Naive B cell (primary cell): ENCODE measurements around the gene LIPG. TPM values are rescaled to one million over a fixed set of nuclear protein-coding genes. Genes with fewer than 3 reads are reported as not detected.

Experiments
- ATAC-seq, 2 donors: fragments of 150-1000 bp; cut with Tn5 transposase; 2 replicates each; pipeline ENCODE4 v1.10.0; 2021; ENCODE audit warnings: low read depth in 2 of 2, mild to moderate bottlenecking in 2 of 2, moderate library complexity in 2 of 2
- DNase-seq: peaks from one replicate; pipeline ENCODE4 v3.0.0; 2022
- H3K27ac Mint-ChIP-seq, 6 donors: one replicate each; pipeline ENCODE4 v1.8.0; 2020 to 2022; ENCODE audit warnings: mild to moderate bottlenecking in 6 of 6, mixed read lengths in 6 of 6, moderate library complexity in 5 of 6, inconsistent platforms in 2 of 6
- H3K27me3 Mint-ChIP-seq, 3 donors: one replicate each; pipeline ENCODE4 v1.8.0; 2021 to 2022; ENCODE audit warnings: mixed read lengths in 3 of 3, mild to moderate bottlenecking in 1 of 3
- H3K36me3 Mint-ChIP-seq, 2 donors: one replicate each; pipeline ENCODE4 v1.8.0; 2020 to 2022; ENCODE audit warnings: mixed read lengths in 2 of 2, inconsistent platforms in 1 of 2, mild to moderate bottlenecking in 1 of 2
- H3K4me1 Mint-ChIP-seq, 3 donors: one replicate each; pipeline ENCODE4 v1.8.0; 2020 to 2022; ENCODE audit warnings: mixed read lengths in 3 of 3, inconsistent platforms in 1 of 3, mild to moderate bottlenecking in 1 of 3, moderate library complexity in 1 of 3
- H3K4me3 Mint-ChIP-seq, 8 donors: one replicate each; pipeline ENCODE4 v1.8.0; 2020 to 2022; ENCODE audit warnings: mild to moderate bottlenecking in 8 of 8, mixed read lengths in 8 of 8, moderate library complexity in 8 of 8, inconsistent platforms in 2 of 8
- H3K9me3 Mint-ChIP-seq, 7 donors: one replicate each; pipeline ENCODE4 v1.8.0; 2020 to 2022; ENCODE audit warnings: mixed read lengths in 7 of 7, mild to moderate bottlenecking in 5 of 7, inconsistent platforms in 2 of 7, moderate library complexity in 1 of 7
- polyA plus RNA-seq, 6 donors: library from polyadenylated mRNA; unstranded; fragments of 300-500 nt; fragmentation: Illumina TruSeq; gene quantifications; one replicate each; pipeline ENCODE4 v1.2.3, GENCODE V29; 2021; ENCODE audit warnings: low read depth in 6 of 6

The LIPG gene
- polyA plus RNA-seq, 6 donors from 2014 or later, result not detected

DNA sequence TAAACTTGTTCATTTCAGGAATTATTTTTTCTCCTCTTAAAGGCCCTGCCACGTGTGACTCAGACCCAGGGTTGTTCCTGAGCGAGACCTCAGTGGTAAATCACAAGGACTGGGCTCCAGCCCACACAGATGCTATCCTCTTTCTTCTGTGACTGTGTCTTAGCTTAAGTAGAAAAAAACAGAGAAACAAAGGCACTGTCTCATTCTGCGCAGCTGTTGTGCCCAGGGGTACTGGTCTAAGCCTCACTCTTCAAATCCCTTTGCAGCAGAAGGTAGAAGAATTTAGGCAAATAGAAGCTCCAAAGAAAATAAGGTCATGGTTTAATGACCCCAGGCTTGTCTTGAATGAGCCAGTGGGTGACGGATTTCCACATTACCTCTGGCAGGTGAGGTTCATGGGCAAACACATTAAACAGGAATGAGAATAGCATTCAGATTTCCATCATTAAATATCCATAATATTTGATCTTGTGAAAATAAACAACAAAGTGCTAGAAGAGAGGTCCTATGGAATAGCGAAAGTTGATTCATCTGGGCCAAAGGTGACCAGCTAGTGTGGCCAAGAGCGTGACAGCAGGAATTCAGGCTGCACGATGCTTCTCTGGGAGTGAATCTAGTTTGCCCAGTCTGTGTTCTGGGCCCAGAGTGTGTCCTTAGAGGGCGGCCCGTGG is 63.3 kb downstream of the LIPG start:
- Mint-ChIP-seq H3K4me3 (no peak overlapping the region), H3K27ac (peak overlapping the region in 1 of 6 donors; percentile 51), H3K9me3 (peaks cover 0 to 9% (median 2%) of the 10 kb centered on the region in 7 donors), H3K27me3 (peaks cover 4 to 46% (median 32%) of the 10 kb centered on the region in 3 donors), H3K36me3 (no peaks in the 10 kb centered on the region), H3K4me1 (no peaks in the 10 kb centered on the region)
- ATAC-seq, result no peak
- DNase-seq, result no peak

DNA sequence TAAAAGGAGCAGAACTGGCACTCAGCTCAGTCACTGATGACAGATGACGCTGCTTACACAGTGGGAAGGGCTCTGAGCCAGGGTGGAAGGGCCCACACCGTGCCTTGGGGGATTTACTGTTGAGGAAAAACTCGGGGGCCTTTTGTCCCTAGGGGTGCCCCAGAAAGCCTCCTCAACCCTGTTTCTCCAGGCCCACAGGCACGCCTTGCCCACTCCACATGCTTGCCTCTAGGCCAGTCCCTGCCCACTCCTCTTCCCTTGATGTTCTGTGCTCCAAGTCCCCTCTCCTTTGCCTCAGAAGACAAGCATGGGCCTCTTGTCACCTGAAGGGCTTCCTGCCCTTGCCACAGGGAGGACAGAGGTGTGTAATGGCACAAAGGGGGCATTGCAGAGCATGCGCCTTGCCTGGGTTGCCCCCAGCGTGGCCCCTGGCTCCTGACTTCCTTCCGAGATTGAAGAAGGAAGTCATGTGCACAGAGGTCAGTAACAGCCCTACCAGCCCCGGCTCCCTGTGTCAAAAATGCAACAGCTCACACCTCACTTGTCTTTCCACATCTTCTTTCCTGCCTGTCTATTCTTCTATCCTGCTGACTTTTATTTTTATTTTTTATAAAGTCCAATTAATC is 65.1 kb downstream of the LIPG start:
- Mint-ChIP-seq H3K27me3 (peaks cover 0 to 35% (median 19%) of the 10 kb centered on the region in 3 donors), H3K36me3 (no peaks in the 10 kb centered on the region), H3K4me3 (no peak overlapping the region), H3K4me1 (no peaks in the 10 kb centered on the region), H3K9me3 (peaks cover 0 to 4% (median 0%) of the 10 kb centered on the region in 7 donors), H3K27ac (no peak overlapping the region)
- DNase-seq, result no peak
- no peak for ATAC-seq

GRCh38 chr18:49628119-49628518 is 66.3 kb downstream of the LIPG start:
- Mint-ChIP-seq H3K4me3 (no peak overlapping the region), H3K4me1 (no peaks in the 10 kb centered on the region), H3K27ac (no peak overlapping the region), H3K27me3 (peaks cover 0 to 29% (median 7%) of the 10 kb centered on the region in 3 donors), H3K9me3 (peaks cover 0 to 4% (median 0%) of the 10 kb centered on the region in 7 donors), H3K36me3 (no peaks in the 10 kb centered on the region)
- DNase-seq, result no peak
- ATAC-seq, result no peak

GRCh38 chr18:49628881-49629795 is 67.3 kb downstream of the LIPG start:
- H3K27ac Mint-ChIP-seq, result no peak overlapping the region
- no peak for DNase-seq
- no peak overlapping the region for H3K4me3 Mint-ChIP-seq
- peaks cover 0 to 25% (median 0%) of the 10 kb centered on the region in 3 donors for H3K27me3 Mint-ChIP-seq
- no peaks in the 10 kb centered on the region for H3K4me1 Mint-ChIP-seq
- no peaks in the 10 kb centered on the region for H3K36me3 Mint-ChIP-seq
- no peak for ATAC-seq
- peaks cover 0 to 4% (median 0%) of the 10 kb centered on the region in 7 donors for H3K9me3 Mint-ChIP-seq

DNA sequence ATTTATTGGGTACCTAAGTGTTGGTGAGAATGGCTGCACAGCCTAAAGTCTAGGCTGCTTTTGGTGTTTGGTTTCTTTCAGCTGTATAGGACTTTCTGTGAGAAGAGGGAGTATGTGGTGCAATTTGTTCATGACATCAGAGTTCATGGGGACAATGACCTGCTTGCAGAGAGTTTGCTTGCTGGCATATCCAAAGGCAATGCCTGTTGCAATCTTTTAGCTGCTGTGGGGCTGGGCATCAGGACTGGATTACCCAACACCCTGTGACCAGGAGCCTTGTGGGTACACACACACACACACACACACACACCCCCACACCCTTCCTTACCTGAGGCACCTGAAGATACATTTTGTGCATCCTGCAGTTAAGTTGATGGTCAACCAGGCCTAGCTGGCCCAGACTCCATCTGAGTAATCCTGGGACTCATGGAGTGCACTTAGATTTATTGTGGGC is 68.4 kb downstream of the LIPG start:
- Mint-ChIP-seq H3K4me1 (no peaks in the 10 kb centered on the region), H3K27ac (no peak overlapping the region), H3K27me3 (peaks cover 0 to 25% (median 0%) of the 10 kb centered on the region in 3 donors), H3K4me3 (no peak overlapping the region), H3K9me3 (peaks cover 0 to 4% (median 0%) of the 10 kb centered on the region in 7 donors), H3K36me3 (no peaks in the 10 kb centered on the region)
- no peak for DNase-seq
- ATAC-seq, result no peak

GRCh38 chr18:49631146-49631866 is 69.4 kb downstream of the LIPG start:
- H3K27me3 Mint-ChIP-seq, result peaks cover 0 to 25% (median 4%) of the 10 kb centered on the region in 3 donors
- H3K9me3 Mint-ChIP-seq, result peaks cover 0 to 4% (median 0%) of the 10 kb centered on the region in 7 donors
- no peak overlapping the region for H3K4me3 Mint-ChIP-seq
- no peaks in the 10 kb centered on the region for H3K36me3 Mint-ChIP-seq
- no peak for ATAC-seq
- no peak overlapping the region for H3K27ac Mint-ChIP-seq
- H3K4me1 Mint-ChIP-seq, result no peaks in the 10 kb centered on the region
- no peak for DNase-seq

DNA sequence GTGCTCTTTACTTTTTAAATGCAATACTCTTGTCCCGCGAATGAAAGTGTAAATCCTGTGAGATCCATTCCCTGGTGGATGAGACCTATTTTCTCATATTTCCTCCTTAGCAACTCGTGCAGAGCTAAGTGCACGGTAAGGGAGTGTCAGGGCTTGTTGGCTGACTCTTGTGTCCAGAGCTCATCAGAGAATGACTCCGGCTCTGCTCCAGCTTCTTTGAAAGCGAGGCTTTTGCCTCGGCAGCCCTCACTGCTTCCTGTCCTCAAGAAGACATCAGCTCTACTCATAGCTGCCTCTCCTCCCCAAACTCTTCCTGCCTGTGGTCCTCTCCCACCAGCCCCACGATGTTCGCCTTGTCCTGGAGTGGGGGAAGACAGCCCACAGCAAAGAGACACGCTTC is 70.7 kb downstream of the LIPG start:
- no peaks in the 10 kb centered on the region for H3K36me3 Mint-ChIP-seq
- ATAC-seq, result no peak

DNA sequence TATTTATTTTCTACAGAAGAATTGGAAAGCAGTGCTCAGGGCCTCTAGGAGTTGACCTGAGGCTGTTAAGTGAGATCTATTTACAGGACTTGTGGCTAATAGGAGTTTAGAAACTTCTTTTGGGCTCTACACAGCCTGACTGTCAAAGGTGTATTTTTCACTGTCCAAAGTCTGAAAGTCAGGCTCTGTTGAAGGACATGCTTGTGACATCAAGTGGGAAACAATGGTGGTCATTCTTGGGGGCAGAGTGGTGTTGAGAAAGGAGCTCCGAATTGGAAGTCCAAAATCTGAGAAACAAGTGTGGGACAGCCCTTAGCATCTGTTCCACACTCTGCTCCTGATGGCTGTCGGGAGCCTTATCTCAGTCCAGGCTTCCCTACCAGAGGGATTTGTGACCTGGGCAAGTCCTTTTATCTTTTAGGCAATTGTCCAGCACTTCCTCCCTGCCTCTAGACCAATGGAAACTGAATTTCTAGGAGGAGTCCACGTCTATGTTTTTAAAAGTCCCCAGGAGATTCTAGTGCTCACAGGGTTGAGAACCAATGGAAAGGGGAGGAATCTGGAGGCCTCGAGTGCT is 76.4 kb downstream of the LIPG start:
- no peak overlapping the region for H3K4me3 Mint-ChIP-seq
- no peaks in the 10 kb centered on the region for H3K4me1 Mint-ChIP-seq
- peaks cover 0 to 13% (median 2%) of the 10 kb centered on the region in 3 donors for H3K27me3 Mint-ChIP-seq
- peaks cover 0 to 2% (median 0%) of the 10 kb centered on the region in 7 donors for H3K9me3 Mint-ChIP-seq
- no peak for DNase-seq
- no peaks in the 10 kb centered on the region for H3K36me3 Mint-ChIP-seq
- ATAC-seq, result no peak
- H3K27ac Mint-ChIP-seq, result peak overlapping the region in 1 of 6 donors; percentile 16

More for the DNA sequence above, 70.7 kb downstream of the LIPG start:
- Mint-ChIP-seq H3K27me3 (peaks cover 0 to 25% (median 6%) of the 10 kb centered on the region in 3 donors), H3K27ac (no peak overlapping the region), H3K4me3 (no peak overlapping the region), H3K4me1 (no peaks in the 10 kb centered on the region), H3K9me3 (peaks cover 0 to 4% (median 0%) of the 10 kb centered on the region in 7 donors)
- no peak for DNase-seq

GRCh38 chr18:49638891-49639557 is 77.2 kb downstream of the LIPG start:
- Mint-ChIP-seq H3K4me3 (no peak overlapping the region), H3K27ac (peak overlapping the region in 2 of 6 donors; percentile 73 to 79), H3K4me1 (no peaks in the 10 kb centered on the region), H3K9me3 (peaks cover 0 to 4% (median 0%) of the 10 kb centered on the region in 7 donors), H3K36me3 (no peaks in the 10 kb centered on the region), H3K27me3 (peaks cover 0 to 13% (median 6%) of the 10 kb centered on the region in 3 donors)
- ATAC-seq (no peak), DNase-seq (no peak)

DNA sequence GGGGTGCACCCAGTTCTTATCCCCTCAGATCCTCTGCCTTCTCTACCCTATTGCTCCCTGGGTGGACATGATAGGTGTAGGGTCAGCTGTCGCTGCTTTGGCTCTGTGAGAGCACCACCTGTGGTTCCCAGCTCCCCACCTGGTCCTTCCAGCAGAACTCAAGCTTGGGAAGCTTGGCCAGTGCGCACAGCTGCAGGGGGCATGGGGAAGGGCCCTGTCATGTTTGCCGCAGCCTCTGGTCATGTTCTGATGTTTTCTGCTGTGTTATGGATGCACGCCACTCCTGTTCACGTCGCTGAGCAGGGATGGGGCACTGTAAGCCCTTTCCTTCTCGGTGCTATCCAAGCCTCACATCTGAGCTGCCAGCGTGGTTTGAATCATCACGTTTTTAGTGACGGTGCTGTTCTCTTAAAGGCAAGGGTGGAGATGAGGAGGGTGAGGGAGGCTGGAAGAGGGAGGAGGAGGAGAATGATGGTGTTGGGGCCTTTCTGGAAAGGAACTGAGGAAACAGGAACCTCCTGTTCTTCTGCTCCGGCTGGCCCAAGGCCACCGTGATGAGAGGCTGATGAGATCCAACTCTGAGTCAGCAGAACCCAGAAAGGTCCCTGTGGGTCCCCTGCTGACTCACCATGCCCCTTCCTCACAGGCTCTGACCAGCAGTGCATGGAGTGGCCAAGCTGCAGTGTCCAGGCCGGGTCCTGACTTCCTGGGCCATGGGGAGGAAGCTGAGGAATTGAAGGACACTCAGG is 78.0 kb downstream of the LIPG start:
- H3K27me3 Mint-ChIP-seq, result peaks cover 0 to 14% (median 13%) of the 10 kb centered on the region in 3 donors
- peaks cover 0 to 4% (median 0%) of the 10 kb centered on the region in 7 donors for H3K9me3 Mint-ChIP-seq
- no peak overlapping the region for H3K4me3 Mint-ChIP-seq
- DNase-seq (no peak), ATAC-seq (no peak)
- H3K4me1 Mint-ChIP-seq, result no peaks in the 10 kb centered on the region
- H3K27ac Mint-ChIP-seq, result peak overlapping the region in 1 of 6 donors; percentile 42
- no peaks in the 10 kb centered on the region for H3K36me3 Mint-ChIP-seq

DNA sequence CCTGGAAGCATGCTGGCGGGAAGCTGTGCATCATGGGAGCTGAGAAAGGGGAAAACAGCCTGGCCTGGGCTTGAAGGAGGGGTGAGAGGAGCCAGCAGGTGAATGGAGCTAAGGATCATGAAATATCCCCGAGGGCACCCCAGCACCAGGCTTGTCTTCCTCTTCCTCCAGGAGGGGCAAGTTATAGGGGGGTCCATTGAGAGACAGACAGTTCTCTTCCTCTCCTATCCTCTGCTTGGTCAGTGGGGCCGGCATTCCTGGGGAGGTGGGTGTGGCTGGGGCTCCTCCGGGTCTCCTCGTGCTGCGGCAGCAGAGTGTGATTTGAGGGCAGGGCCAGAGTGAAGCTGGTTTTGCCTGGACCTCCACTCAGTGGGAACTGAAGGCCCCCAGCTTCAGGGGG is 78.9 kb downstream of the LIPG start:
- no peaks in the 10 kb centered on the region for H3K4me1 Mint-ChIP-seq
- H3K27ac Mint-ChIP-seq, result no peak overlapping the region
- no peaks in the 10 kb centered on the region for H3K36me3 Mint-ChIP-seq

More for the DNA sequence above, 78.9 kb downstream of the LIPG start:
- DNase-seq, result no peak
- H3K9me3 Mint-ChIP-seq, result peaks cover 0 to 4% (median 0%) of the 10 kb centered on the region in 7 donors
- peaks cover 0 to 15% (median 13%) of the 10 kb centered on the region in 3 donors for H3K27me3 Mint-ChIP-seq
- H3K4me3 Mint-ChIP-seq, result no peak overlapping the region
- no peak for ATAC-seq
